ENCODE data around the gene NSG1. TPM values are rescaled to one million over a fixed set of nuclear protein-coding genes. Genes with fewer than 3 reads are reported as not detected.

NSG1 gene
- total RNA-seq, 4 donors from 2014 or later, result 0.13 TPM; not detected in 3

DNA sequence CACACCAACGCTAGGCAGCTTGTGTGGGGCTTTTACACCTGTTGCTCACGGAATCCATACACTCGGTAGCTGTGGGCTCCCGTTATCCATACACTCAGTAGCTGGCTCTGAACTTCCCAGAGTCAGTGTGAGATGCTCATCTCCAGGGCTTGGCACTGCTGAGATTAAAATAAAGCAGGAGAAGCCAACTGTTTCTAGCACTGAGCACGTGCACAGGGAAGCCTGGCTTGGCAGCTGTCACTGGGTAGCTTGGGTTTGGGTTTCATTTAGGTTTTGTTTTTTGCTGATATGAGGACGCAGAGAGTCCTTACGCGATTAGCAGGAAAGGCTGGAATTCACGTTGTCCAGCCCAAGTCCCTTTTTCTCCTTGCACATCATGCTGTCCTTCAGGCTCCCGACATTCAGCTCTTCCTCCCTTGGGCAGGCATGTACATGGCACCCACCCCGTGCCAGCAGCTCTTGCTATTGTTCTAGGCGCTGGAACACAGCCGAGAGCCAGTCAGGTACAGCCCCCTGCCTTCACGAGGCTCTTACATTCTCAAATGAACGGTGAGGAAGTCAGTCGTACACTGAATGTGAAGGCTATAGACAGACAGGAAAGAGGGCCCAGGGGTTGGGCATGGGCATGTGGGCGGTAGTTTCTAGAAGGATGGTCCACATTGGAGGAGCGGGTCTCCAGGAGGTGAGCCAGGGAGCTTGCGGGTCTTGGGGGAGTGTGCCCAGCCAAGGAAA lies 25.9 kb downstream of the NSG1 start:
- DNase-seq (no peak), ATAC-seq (no peak)
- Histone ChIP-seq H3K27me3 (peaks cover 0 to 4% (median 2%) of the 10 kb centered on the region in 3 donors), H3K36me3 (peaks cover 0 to 2% of the 10 kb centered on the region in 2 donors), H3K27ac (no peak overlapping the region), H3K4me1 (no peaks in the 10 kb centered on the region), H3K9me3 (no peaks in the 10 kb centered on the region), H3K4me3 (no peak overlapping the region)
- intact Hi-C loops (cut with DNase I; ENCODE audit: low total_unique reads) (no loop called here), in situ Hi-C loops (cut with MboI; ENCODE audit: low sequenced_read_pairs in 4 of 4) (no loop called here)
- TF ChIP-seq POLR2A (IDR thresholded peaks at IDR 0.05), result no peak
- TF ChIP-seq CTCF (IDR thresholded peaks at IDR 0.05 in 4 of 5, conservative IDR thresholded peaks at IDR 0.05 in 1 of 5), result no peak

DNA sequence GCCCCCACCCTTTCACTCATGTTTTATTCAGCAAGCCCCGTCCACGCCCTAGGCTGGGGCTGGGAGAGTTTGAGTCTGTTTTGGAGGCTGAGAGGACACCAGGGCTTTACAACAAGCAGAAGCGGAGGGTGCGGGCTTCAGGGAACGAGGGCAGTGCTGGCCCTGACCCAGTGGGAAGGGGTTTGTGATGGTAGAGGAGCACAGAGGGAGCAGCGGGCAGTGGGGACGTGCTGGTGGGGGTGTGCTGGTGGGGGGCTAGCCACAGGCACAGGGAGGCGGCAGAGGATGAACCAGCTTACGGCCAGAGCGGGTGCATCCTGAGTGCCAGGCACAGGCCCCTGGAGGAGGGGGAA lies 26.4 kb downstream of the NSG1 start:
- DNase-seq, result no peak
- H3K27me3 ChIP-seq, result peaks cover 0 to 4% (median 2%) of the 10 kb centered on the region in 3 donors
- no peak for TF ChIP-seq POLR2A (IDR thresholded peaks at IDR 0.05)
- no peak for TF ChIP-seq CTCF (IDR thresholded peaks at IDR 0.05 in 4 of 5, conservative IDR thresholded peaks at IDR 0.05 in 1 of 5)
- H3K4me1 ChIP-seq, result no peaks in the 10 kb centered on the region
- intact Hi-C loops (cut with DNase I; ENCODE audit: low total_unique reads), result no loop called here
- in situ Hi-C loops (cut with MboI; ENCODE audit: low sequenced_read_pairs in 4 of 4), result no loop called here
- no peak for ATAC-seq
- H3K4me3 ChIP-seq, result no peak overlapping the region
- peaks cover 0 to 8% of the 10 kb centered on the region in 2 donors for H3K36me3 ChIP-seq
- no peak overlapping the region for H3K27ac ChIP-seq
- H3K9me3 ChIP-seq, result no peaks in the 10 kb centered on the region

GRCh38 chr4:4413806-4414205 lies 26.9 kb downstream of the NSG1 start:
- peaks cover 0 to 4% (median 2%) of the 10 kb centered on the region in 3 donors for H3K27me3 ChIP-seq
- H3K4me1 ChIP-seq, result no peaks in the 10 kb centered on the region
- TF ChIP-seq POLR2A (IDR thresholded peaks at IDR 0.05) (no peak), CTCF (IDR thresholded peaks at IDR 0.05 in 4 of 5, conservative IDR thresholded peaks at IDR 0.05 in 1 of 5) (no peak)
- H3K4me3 ChIP-seq, result no peak overlapping the region
- intact Hi-C loops (cut with DNase I; ENCODE audit: low total_unique reads) (no loop called here), in situ Hi-C loops (cut with MboI; ENCODE audit: low sequenced_read_pairs in 4 of 4) (no loop called here)
- no peak overlapping the region for H3K27ac ChIP-seq
- DNase-seq (no peak), ATAC-seq (no peak)
- H3K9me3 ChIP-seq, result no peaks in the 10 kb centered on the region
- peaks cover 0 to 12% of the 10 kb centered on the region in 2 donors for H3K36me3 ChIP-seq

- no peak overlapping the region for H3K27ac ChIP-seq
- intact Hi-C loops (cut with DNase I; ENCODE audit: low total_unique reads) (no loop called here), in situ Hi-C loops (cut with MboI; ENCODE audit: low sequenced_read_pairs in 4 of 4) (no loop called here)
- no peak for TF ChIP-seq POLR2A (IDR thresholded peaks at IDR 0.05)
- no peak for TF ChIP-seq CTCF (IDR thresholded peaks at IDR 0.05 in 4 of 5, conservative IDR thresholded peaks at IDR 0.05 in 1 of 5)
- no peak overlapping the region for H3K4me3 ChIP-seq
- H3K9me3 ChIP-seq, result no peaks in the 10 kb centered on the region
- no peaks in the 10 kb centered on the region for H3K27me3 ChIP-seq
- H3K4me1 ChIP-seq, result no peaks in the 10 kb centered on the region
- peaks cover 0 to 27% of the 10 kb centered on the region in 2 donors for H3K36me3 ChIP-seq
- ATAC-seq (no peak), DNase-seq (no peak)
Measured at GRCh38 chr4:4415107-4415805, 28.4 kb downstream of the NSG1 start.

Measured in gastrocnemius medialis (tissue), 4 donors.